HG03066 (cell line): ENCODE data around the gene SMARCD1.
A peak's percentile ranks its signal among the peaks of the same experiment; 100 is the strongest.

Experiments
- ATAC-seq: cut with Tn5 transposase; IDR thresholded peaks from one replicate; pipeline ENCODE4 v1.9.1; 2021; ENCODE audit warnings: low read depth; ENCODE audit not compliant: unreplicated experiment

SMARCD1 gene

DNA sequence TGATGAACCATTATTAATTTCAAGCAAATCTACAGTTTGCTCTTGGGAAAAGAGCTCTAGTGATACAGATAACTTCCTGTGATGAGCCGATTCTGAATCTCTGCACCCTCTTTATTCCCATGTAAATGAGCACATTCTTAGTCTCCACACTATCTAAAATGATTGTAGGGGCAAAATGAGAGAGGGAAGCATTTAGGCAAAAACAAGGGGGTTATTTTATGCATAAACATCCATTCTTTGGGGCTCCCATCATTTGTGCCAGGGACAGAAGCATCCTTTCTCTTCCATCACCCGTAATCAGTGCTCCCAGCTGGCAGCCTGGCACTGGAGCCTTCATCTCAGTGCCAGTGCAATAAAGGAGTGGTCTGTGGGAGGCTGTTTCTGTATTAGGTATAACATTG lies 17.0 kb downstream of the SMARCD1 start:
- ATAC-seq: no peak

DNA sequence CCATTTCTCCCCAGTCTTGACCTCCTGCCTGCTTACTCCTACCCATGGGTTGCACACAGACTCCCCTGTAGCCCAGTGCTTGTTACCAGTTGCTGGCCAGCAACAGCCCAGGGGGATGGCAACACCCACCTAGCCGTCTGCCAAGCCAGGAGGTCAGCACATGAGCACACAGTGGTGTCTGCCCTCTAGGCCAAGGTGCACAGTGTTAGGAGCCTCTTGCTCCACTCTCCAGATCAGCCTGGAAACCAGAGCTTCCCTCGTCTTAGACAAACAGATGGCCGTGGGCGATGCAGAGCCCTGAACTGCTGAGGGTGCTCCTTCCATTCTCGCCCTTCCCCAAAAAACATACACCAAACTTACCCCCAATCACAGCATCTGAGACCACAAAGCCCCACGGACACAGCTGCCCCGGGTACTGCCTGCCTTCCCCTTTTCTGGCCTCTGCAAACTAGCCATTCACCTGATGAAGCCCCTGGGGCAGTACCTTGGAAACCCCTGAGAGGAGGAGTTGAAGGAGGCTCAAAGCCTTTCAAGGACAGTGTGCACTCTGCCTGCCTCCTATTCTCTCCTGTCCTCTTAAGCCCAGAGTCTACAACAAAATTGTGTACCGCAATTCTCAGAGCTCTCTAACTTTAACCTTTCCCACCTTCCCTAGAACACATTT lies 17.6 kb downstream of the SMARCD1 start:
- ATAC-seq: no peak

DNA sequence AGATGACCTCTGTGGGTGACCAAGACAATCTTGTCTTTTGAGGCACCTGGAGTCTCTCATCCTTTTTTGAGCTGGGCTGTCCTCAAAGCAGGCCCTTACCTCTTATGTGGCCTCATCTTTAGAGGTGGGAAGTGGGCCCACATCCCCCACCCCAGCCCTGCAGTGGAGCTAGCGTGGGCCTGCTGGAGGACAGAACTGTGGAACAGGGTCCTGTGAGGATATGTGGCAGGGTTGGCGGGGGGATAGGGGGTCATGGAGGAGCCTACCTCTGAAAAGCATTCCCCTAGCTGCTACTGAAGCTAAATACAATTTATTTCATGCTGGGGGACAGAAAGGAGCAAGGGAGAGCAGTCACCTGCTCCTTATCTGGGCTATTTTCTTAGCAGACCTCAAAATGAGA lies 18.2 kb downstream of the SMARCD1 start:
- ATAC-seq: no peak

DNA sequence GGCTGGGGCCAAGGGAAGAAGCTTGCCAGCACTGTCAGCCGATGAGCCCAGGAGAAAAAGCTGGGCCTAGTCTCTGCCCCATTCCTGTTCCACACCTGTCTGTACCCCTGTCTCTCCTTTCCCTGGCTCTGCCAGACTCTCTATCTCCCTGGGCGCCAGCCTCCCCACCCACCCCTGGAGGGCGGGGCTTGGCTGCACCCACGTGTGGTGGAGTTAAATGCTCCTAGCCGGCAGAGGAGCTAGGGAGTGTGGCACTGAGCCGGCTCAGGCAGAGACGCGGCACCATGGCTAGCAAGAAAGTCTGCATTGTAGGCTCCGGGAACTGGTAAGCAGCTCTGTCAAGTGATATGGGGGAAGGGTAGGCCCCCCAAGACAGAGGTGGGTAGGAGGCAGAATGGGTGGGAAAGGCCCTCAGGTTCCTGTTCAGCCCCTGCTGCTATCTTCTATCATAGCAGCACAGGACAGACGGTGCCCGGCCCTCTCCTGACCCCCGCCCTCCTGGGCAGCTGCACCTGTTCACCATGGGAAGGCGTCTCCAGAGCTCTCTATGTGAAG lies 18.7 kb downstream of the SMARCD1 start, which contains the start of gene GPD1:
Gene GPD1, plus strand, starts transcription at position 242 of the 555 bp plus-strand sequence. Its CDS starts 43 bp downstream, at position 285.
- ATAC-seq: no peak

DNA sequence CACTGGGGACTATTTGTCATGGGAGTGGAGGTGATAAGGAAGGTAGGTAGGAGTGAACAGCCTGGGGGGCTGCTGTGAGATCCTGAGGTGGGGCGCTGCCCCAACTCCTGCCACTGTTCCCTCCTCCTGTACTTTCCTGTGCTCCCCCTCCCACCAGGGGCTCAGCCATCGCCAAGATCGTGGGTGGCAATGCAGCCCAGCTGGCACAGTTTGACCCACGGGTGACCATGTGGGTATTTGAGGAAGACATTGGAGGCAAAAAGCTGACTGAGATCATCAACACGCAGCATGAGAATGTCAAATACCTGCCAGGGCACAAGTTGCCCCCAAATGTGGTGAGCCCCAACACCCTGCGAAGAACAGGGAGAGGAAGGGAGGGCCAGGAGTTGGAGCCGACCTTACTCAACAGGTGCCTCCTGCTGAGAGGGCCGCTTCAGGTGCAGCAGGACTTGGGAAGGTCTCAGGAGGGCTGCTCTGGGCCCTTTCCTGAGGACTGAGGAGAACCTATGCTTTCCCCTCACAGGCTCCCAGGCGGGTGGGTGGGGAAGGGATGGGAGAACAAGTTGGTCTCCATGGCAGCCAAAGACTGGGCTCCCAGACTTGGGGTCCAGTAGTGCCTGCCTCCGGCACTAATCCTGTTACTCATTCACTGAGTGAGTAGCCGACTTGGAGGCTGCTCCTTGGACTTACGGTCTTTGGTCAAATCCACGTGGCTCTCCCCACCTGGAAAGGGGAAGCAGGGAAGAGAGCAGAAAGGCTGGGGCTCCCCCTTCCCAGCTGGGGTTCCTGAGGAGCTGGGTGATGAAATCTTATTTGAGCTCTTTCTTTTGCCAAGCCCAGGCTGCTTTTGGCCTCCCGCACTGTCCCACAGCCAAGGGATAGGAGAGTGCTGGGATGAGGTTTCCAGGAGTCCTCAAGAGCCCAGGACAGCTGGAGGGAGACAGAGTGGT lies 19.6 kb downstream of the SMARCD1 start:
- ATAC-seq: no peak

DNA sequence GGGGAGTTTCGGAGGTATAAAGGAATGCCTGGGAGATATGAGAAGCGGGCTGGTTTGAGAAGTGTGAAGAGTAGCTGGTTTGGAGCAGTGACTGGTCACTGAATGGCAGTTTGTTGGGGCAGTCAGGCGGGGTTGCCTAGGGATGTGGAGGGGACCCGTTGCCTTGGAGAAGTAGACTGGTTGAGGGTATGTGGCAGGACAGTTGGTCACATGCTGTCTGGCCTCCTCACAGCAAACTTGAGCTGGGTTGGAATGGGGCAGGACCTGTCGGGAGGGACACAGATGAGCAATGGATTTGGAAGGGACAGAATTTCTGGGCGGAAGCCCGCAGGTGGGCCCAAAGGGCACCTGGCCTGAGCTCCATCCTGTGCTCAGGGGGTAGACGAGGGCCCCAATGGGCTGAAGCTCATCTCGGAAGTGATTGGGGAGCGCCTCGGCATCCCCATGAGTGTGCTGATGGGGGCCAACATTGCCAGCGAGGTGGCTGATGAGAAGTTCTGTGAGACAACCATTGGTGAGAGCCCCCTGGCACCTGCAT lies 20.8 kb downstream of the SMARCD1 start:
- ATAC-seq: no peak

DNA sequence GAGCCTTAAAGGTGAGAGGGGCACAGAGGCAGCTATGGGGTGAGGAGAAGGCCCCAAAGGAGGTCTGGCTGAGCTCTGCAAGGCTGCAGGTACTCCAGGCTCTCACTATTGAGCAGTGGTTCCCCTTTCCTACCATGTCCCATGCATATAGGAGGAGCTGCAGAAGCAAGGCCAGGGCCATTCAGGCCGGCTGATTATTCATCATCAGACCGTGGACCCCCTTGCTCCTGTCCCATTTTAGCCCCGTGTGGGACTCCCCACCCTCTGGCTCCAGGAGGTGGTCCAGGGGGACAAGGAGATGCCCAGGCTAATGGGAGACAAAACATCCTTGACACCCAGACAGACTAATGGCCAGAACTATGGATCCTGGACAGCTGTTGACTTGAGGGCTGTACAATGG lies 21.8 kb downstream of the SMARCD1 start:
- no peak for ATAC-seq

DNA sequence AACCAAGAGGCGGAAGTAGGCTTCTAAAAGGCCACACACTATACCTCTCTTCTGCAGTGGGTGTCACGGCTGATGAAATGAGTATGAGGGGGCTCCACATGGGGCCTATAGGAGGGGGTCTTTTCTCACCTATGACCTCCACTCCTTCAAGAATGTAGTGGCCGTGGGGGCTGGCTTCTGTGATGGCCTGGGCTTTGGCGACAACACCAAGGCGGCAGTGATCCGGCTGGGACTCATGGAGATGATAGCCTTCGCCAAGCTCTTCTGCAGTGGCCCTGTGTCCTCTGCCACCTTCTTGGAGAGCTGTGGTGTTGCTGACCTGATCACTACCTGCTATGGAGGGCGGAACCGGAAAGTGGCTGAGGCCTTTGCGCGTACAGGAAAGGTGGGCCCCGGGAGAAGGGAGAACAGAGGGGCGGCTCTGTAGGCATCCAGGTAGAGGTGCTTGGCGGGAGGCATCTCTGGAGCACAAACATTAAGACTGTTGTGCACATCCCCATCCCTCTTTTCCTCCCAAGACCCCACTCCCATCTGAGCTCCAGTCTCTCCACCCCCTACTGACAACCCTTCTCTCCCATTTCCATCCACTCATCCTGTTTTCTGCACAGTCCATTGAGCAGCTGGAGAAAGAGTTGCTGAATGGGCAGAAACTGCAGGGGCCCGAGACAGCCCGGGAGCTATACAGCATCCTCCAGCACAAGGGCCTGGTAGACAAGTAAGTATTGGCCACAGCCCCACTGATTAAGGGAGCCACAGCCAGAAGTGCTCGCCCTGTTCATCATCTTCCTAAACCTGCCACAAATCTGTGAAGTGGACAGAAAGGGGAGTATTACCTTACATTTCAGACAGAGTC lies 22.5 kb downstream of the SMARCD1 start:
- ATAC-seq: no peak

DNA sequence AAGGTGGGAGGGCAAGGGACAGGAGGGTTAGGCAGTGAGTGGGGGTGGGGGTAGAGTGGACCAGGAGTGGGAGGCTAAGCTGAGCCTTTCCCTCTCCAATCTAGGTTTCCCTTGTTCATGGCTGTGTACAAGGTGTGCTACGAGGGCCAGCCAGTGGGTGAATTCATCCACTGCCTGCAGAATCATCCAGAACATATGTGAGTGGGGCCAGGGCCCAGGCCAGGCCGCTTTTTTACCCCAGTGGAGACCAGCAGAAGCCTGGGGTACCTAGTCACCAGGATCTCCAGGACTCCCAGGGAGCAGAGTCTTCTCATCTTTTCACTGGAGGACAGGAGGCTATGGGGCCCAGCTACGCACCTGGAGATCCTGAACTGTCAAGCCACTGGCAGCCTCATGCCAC lies 24.2 kb downstream of the SMARCD1 start:
- ATAC-seq: no peak

DNA sequence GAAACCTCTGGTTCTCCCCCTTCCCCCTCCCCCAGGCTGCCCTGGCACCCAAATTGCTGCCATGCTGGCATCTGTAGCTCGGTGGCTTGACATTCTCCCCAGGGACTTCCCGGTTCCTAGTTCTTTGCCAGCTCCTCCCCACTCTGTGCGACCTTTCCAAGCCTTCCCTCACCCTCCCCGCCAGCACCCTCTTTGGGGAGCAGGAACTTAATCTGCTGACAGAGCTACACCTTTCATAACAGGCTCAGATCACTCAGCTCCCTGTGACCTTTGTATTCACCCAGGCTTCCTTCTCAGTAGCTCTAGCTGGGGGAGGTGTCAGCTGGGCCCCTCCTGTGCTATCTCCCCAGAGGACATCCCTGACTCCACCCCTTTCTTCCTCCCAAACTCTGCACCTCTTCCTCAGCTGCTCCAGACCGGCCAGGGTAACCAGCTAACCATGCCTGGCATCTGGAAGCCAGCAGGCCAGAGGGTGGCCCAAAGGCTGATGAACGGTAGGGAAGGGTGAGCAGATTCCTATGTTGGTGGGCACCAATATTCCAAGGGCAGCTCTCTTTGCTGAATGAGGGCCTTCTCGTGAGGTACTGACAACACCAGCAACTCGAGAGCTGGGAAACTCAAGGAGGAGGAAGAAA lies 25.1 kb downstream of the SMARCD1 start:
- no peak for ATAC-seq

DNA sequence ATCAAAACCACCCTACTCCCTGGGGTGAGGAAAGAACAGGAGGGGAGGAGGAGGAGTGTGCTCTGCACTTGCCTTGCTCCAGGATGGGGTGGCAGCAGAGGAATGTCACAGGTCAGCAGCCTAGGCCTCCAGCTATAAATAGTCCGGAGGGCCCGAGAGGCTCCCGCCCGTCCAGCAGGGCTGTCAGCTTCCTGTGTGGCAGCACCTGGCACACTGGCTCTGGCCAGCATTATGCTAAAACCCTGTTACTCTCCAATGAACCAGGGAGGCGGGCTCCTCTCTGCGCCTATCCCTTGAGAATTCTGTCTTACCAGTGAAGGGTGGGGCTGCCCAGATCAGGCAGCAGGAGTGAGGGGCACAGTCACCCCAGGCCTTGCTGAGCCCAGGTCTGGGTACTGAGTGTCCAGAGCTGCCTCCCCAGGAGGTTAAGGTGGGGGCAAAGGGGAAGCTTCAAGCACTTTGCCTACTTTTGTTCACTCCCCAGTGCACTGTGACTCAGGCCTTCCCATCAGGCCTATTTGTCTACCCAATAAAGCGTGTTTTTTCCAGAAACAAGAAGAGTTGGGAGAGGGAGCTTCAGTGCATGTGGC lies 25.7 kb downstream of the SMARCD1 start:
- ATAC-seq: no peak

DNA sequence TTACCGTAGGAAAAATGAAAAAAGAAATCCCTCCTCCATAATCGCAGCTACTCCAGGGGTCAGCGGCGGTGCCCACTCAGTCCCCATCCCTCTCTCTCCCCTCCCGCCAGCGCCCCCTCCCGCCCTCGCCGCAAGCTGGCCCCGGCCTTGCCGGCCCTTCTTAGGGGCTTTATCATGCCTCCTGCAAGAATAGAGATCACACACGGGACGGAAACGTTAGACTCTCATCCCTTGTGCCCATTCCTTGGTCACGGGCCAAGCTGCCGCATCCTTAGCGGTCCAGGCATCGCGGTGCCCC lies 26.2 kb downstream of the SMARCD1 start:
- ATAC-seq: peak; percentile 1

DNA sequence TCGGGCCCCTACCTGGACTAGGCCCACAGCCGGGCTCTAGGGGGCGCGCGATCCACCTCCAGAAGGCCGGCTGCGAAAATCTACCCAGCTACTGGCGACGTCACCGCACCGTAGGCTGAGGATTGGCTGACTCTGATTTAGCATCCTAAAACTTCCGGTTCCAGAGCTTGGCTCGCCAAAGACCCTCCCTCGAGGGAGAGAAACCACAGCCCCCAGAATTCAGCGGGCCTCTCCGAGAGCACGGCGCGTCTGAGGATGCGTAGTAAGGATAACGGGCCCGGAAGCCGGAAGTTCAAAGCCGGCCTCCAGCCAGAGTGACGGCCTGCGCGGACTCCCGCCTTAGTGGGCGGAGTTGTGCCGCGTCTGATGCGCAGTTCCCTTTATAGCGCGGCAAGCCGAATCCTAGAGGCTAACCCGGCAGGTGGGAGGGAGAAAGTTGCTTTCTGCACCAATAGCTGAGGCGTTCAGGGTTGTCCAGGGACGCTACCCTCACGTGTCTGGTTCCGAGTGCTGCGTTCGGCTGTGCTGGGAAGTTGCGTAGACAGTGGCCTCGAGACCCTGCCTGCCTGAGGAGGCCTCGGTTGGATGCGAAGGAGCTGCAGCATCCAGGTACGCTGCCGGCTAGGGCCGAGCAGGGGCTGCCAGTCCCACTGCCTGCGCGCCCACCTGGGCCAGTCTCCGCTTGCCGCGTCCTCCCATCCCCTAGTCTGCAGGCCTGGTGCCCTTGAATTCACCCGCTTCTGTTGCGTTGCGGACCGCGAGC lies 26.7 kb downstream of the SMARCD1 start, which contains the start of gene COX14:
Gene COX14, plus strand, starts transcription at position 544 of the 763 bp plus-strand sequence. CDS start 7,808 bp downstream, outside the sequence.
- peak; percentile 78 for ATAC-seq

DNA sequence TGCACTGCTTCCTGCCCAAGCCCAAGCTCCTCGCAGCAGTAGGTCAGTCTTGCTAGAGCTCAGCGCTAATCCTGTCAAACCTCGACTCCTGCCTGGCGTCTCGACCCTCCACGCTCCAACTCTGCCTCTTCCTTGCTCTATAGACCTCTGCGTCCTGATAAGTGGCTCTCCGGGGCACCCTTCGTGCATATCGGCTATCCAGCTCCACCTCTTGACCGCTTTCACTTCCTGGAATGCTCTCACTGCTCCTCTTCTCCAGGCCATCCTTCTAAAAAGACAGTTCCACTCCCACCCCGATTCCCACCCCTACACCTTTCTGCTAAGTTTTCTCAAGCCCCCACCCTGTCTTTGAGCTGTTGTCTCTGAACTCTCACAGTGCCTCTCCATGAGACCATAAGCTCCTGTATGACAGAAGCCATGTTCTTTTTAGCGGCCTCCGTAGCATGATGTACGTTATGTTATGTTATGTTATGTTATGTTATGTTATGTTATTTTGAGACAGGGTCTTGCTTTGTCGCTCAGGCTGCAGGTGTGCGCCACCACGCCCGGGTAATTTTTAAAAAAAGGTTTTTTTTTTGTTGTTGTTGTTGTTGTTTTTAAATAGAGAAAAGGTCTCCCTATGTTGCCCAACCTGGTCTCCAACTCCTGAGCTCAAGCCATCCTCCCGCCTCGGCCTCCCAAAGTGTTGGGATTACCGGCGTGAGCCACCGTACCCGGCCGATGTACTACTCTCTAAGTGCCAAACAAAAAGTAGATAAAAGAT lies 27.5 kb downstream of the SMARCD1 start:
- ATAC-seq: peak; percentile 7

DNA sequence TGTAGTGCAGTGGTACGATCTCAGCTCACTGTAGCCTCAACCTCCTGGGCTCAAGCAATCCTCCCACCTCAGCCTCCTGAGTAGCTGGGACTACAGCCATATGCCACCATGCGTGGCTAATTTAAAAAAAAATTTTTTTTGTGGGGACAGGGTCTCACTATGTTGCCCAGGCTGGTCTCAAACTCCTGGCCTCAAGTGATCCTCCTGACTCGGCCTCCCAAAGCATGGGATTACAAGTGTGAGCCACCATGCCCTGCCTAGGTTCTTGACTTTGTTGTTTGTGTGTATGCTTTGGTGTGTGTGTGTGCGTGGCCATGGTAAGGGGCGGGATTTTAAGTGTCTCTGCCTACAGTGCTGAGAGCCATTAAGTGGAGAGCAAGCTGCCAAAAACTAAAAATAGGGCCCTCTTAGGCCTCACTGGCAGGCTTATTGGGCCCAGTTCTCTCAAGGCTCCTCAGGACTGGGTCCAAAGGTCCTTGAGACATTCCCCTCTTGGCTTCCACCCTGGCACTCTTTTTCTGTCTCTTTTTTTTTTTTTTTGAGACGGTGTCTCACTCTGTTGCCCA lies 32.0 kb downstream of the SMARCD1 start:
- ATAC-seq: no peak

DNA sequence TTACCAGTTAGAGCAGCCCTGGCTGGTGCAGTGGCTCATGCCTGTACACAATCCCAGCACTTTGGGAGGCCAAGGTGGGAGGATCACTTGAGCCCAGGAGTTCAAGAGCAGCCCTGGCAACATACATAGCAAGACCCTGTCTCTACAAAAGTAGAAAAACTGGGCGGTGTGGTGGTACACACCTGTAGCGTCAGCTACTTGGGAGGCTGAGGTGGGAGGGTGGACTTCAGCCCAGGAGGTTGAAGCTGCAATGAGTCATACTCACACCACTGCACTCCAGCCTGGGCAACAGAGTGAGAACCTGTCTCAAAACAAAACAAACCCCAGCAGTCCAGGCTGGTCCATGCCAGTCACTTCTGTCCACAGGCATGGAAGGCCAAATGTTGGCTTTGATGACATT lies 34.2 kb downstream of the SMARCD1 start:
- ATAC-seq: no peak

DNA sequence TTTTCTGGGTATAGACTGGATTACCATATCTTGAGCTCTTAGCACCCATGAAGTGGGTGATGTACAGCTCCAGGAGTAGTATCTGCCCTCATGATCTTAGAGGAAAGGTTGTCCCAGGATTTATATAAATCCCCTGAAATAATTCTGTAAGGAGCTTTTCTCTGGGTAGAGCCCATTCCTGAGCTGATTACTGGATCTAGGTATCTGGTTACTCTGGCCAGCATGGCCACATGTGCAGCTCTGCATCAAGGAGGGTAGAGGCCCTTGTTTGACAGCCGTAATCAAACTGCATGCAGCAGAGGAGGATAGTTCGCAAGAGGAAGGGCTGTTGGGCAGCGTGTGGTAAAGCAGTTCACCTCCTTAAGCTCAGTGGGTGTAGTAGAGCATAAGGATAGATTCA lies 35.4 kb downstream of the SMARCD1 start:
- no peak for ATAC-seq

DNA sequence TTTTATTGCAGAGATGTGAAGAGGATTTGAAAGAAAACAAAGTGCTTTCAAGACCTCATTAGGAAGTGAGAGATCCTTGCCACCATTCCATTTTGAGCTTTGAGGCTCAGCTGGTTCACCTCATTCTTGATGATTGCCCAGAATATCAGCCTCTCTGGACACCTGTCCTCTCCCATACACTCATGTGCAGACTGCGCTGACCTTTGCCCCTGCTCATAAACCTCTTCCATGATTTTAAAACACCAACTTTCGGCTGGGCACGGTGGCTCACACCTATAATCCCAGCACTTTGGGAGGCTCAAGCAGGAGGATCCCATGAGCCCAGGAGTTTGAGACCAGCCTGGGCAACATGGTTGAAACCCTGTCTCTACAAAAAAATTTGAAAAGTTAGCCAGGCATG lies 35.8 kb downstream of the SMARCD1 start:
- no peak for ATAC-seq
